ENCODE results near the gene CANX.
"Not testable (repeated sequence)": the region's sequence is repeated elsewhere in the genome, so short reads cannot be mapped to it uniquely, and the experiment has no call there.

Gene CANX

GRCh38 chr5:179698935-179699615 lies at the start of gene CANX:
CANX (plus strand) TSS chr5:179698967; CDS start chr5:179705682, 6,715 bp downstream.
- no peak for DNase-seq (ENCODE audit: extremely low read depth in 1 of 2, low read depth in 1 of 2)

- not testable (repeated sequence) for DNase-seq (ENCODE audit: extremely low read depth in 1 of 2, low read depth in 1 of 2)
Measured at GRCh38 chr5:179649166-179649703, 49.5 kb upstream of the CANX start.

- DNase-seq (ENCODE audit: extremely low read depth in 1 of 2, low read depth in 1 of 2), result not testable (repeated sequence)
Measured at GRCh38 chr5:179650245-179650644, 48.5 kb upstream of the CANX start.

GRCh38 chr5:179653135-179653534 lies 45.6 kb upstream of the CANX start:
- not testable (repeated sequence) for DNase-seq (ENCODE audit: extremely low read depth in 1 of 2, low read depth in 1 of 2)

- not testable (repeated sequence) for DNase-seq (ENCODE audit: extremely low read depth in 1 of 2, low read depth in 1 of 2)
Measured at GRCh38 chr5:179657302-179658178, 41.2 kb upstream of the CANX start.

GRCh38 chr5:179658179-179658856 lies 40.4 kb upstream of the CANX start:
- DNase-seq (ENCODE audit: extremely low read depth in 1 of 2, low read depth in 1 of 2), result not testable (repeated sequence)

- DNase-seq (ENCODE audit: extremely low read depth in 1 of 2, low read depth in 1 of 2), result not testable (repeated sequence)
Measured at GRCh38 chr5:179661647-179662046, 37.1 kb upstream of the CANX start.

- no peak for DNase-seq (ENCODE audit: extremely low read depth in 1 of 2, low read depth in 1 of 2)
Measured at GRCh38 chr5:179668391-179668790, 30.4 kb upstream of the CANX start.

- DNase-seq (ENCODE audit: extremely low read depth in 1 of 2, low read depth in 1 of 2), result peak; percentile 79 to 86
Measured at GRCh38 chr5:179678223-179679013, 20.3 kb upstream of the CANX start.

- peak in 1 of 2 donors; percentile 53 for DNase-seq (ENCODE audit: extremely low read depth in 1 of 2, low read depth in 1 of 2)
Measured at GRCh38 chr5:179679014-179679674, 19.6 kb upstream of the CANX start.

- no peak for DNase-seq (ENCODE audit: extremely low read depth in 1 of 2, low read depth in 1 of 2)
Measured at GRCh38 chr5:179680014-179680779, 18.6 kb upstream of the CANX start.

GRCh38 chr5:179680780-179681401 lies 17.9 kb upstream of the CANX start, which contains the start of gene CBY3:
CBY3 (minus strand) TSS chr5:179681034; CDS start chr5:179680918, 116 bp downstream.
- no peak for DNase-seq (ENCODE audit: extremely low read depth in 1 of 2, low read depth in 1 of 2)

- DNase-seq (ENCODE audit: extremely low read depth in 1 of 2, low read depth in 1 of 2), result not testable (repeated sequence)
Measured at GRCh38 chr5:179689212-179689611, 9.6 kb upstream of the CANX start.

GRCh38 chr5:179694561-179694960 lies 4.2 kb upstream of the CANX start:
- no peak for DNase-seq (ENCODE audit: extremely low read depth in 1 of 2, low read depth in 1 of 2)

- no peak for DNase-seq (ENCODE audit: extremely low read depth in 1 of 2, low read depth in 1 of 2)
Measured at GRCh38 chr5:179696603-179697002, 2.2 kb upstream of the CANX start.

- no peak for DNase-seq (ENCODE audit: extremely low read depth in 1 of 2, low read depth in 1 of 2)
Measured at GRCh38 chr5:179697108-179697507, 1.7 kb upstream of the CANX start.

GRCh38 chr5:179697543-179697942 lies 1.2 kb upstream of the CANX start:
- DNase-seq (ENCODE audit: extremely low read depth in 1 of 2, low read depth in 1 of 2), result not testable (repeated sequence)

Data from activated CD8-positive, alpha-beta memory T cell treated with anti-CD3 and anti-CD28 coated beads for 1 hour (primary cell).